Ishikawa (cell line): ENCODE measurements around the gene ECSIT.

Experiments used
- CEBPB ChIP-seq: IDR thresholded peaks from 2 replicates; pipeline ENCODE4 v1.6.1; 2012
- CREB1 ChIP-seq: IDR thresholded peaks from 2 replicates; pipeline ENCODE4 v1.6.1; 2012; ENCODE audit warnings: low read depth
- EGR1 ChIP-seq: IDR thresholded peaks from 2 replicates; pipeline ENCODE4 v1.6.1; 2012
- EP300 ChIP-seq: IDR thresholded peaks from 2 replicates; pipeline ENCODE4 v1.6.1; 2012; ENCODE audit warnings: borderline replicate concordance
- MAX ChIP-seq: IDR thresholded peaks from 2 replicates; pipeline ENCODE4 v1.6.1; 2012
- NFIC ChIP-seq: IDR thresholded peaks from 2 replicates; pipeline ENCODE4 v1.6.1; 2012
- RAD21 ChIP-seq: IDR thresholded peaks from 2 replicates; pipeline ENCODE4 v1.6.1; 2012; ENCODE audit warnings: low read depth
- REST ChIP-seq: IDR thresholded peaks from 2 replicates; pipeline ENCODE4 v1.6.1; 2012; ENCODE audit warnings: low read depth, mild to moderate bottlenecking
- TAF1 ChIP-seq: IDR thresholded peaks from 2 replicates; pipeline ENCODE4 v1.6.1; 2012; ENCODE audit warnings: low read depth, mild to moderate bottlenecking
- TCF12 ChIP-seq: IDR thresholded peaks from 2 replicates; pipeline ENCODE4 v1.6.1; 2012; ENCODE audit warnings: low read depth
- TEAD4 ChIP-seq: IDR thresholded peaks from 2 replicates; pipeline ENCODE4 v1.6.1; 2012
- YY1 ChIP-seq: IDR thresholded peaks from 2 replicates; pipeline ENCODE4 v1.6.1; 2012; ENCODE audit warnings: low read depth
- ZBTB7A ChIP-seq: IDR thresholded peaks from 2 replicates; pipeline ENCODE4 v1.6.1; 2012; ENCODE audit warnings: low read depth

- no peak for TF ChIP-seq RAD21
- no peak for TF ChIP-seq CREB1
- TF ChIP-seq EP300, result no peak
- TF ChIP-seq YY1, result no peak
- TF ChIP-seq TAF1, result no peak
- no peak for TF ChIP-seq MAX
- no peak for TF ChIP-seq CEBPB
- TF ChIP-seq TCF12, result no peak
- no peak for TF ChIP-seq EGR1
- no peak for TF ChIP-seq TEAD4
- TF ChIP-seq REST, result no peak
- TF ChIP-seq ZBTB7A, result no peak
- TF ChIP-seq NFIC, result no peak
Measured at GRCh38 chr19:11480715-11481533, 48.0 kb downstream of the ECSIT start, which contains the start of gene ELAVL3.
